Heart right ventricle (tissue), 16 donors: ENCODE data around the gene ASPHD1. TPM values are rescaled to one million over a fixed set of nuclear protein-coding genes. Genes with fewer than 3 reads are reported as not detected.
"Not testable (repeated sequence)": the region's sequence is repeated elsewhere in the genome, so short reads cannot be mapped to it uniquely, and the experiment has no call there.

Experiments
- ATAC-seq, 8 donors: fragments of 200-7000 bp; cut with Tn5 transposase; one replicate each; pipeline ENCODE4 v1.9.1; 2020; ENCODE audit warnings: mild to moderate bottlenecking in 8 of 8, moderate library complexity in 8 of 8, moderate number of reproducible peaks in 1 of 8
- DNase-seq, 2 donors: peaks; one replicate each; pipeline ENCODE4 v3.0.0-alpha.2; 2020
- H3K27ac ChIP-seq, 10 donors: fragments of 200-600 bp; sonication (generic) in 2 of 10; one replicate each; pipeline versions ENCODE4 v1.5.0 to v1.8.0; 2020 to 2022; ENCODE audit warnings: mild to moderate bottlenecking in 3 of 10
- H3K27me3 ChIP-seq, 7 donors: fragments of 200-600 bp; one replicate each; pipeline ENCODE4 v1.8.0; 2021 to 2022; ENCODE audit warnings: mild to moderate bottlenecking in 2 of 7
- H3K36me3 ChIP-seq, 9 donors: fragments of 200-600 bp; sonication (generic) in 1 of 9; one replicate each; pipeline versions ENCODE4 v1.5.0 to v1.8.0; 2020 to 2022; ENCODE audit warnings: mild to moderate bottlenecking in 2 of 9
- H3K4me1 ChIP-seq, 9 donors: fragments of 200-600 bp; sonication (generic) in 1 of 9; one replicate each; pipeline versions ENCODE4 v1.5.0 to v1.8.0; 2020 to 2022; ENCODE audit warnings: mild to moderate bottlenecking in 4 of 9
- H3K4me3 ChIP-seq, 10 donors: fragments of 200-600 bp; sonication (generic) in 2 of 10; one replicate each; pipeline versions ENCODE4 v1.5.0 to v1.8.0; 2020 to 2022; ENCODE audit warnings: mild to moderate bottlenecking in 7 of 10, moderate library complexity in 2 of 10
- H3K9me3 ChIP-seq, 11 donors: fragments of 200-600 bp in 10 of 11; sonication (generic) in 2 of 11; one replicate each; pipeline versions ENCODE4 v1.5.0 to v1.8.0; 2013 to 2022; ENCODE audit warnings: mild to moderate bottlenecking in 2 of 11, control low read depth in 1 of 11, moderate library complexity in 1 of 11
- CTCF ChIP-seq, 9 donors: fragments of 200-600 bp; sonication (generic) in 2 of 9; IDR thresholded peaks; one replicate each; pipeline versions ENCODE4 v1.5.0 to v1.8.0; 2021 to 2022; ENCODE audit warnings: antibody characterized with exemption in 9 of 9, mild to moderate bottlenecking in 5 of 9, moderate library complexity in 1 of 9
- WGBS, 2 donors: extraction: QIAGEN DNeasy Blood & Tissue Kit; methylation state at CpG; one replicate each; pipeline ENCODE4 v1.1.7; 2013; ENCODE audit warnings: inconsistent platforms in 1 of 2; 5-methylcytosine and 5-hydroxymethylcytosine counted together
- intact Hi-C, 10 donors: fragments of 100-400 bp; cut with DNase I; formaldehyde crosslinking; loops; one replicate each; pipeline versions ENCODE4 v1.11.1 to v1.14.2; 2022
- polyA plus RNA-seq, 2 donors: library from polyadenylated mRNA; stranded (reverse); fragments of 200-250 nt; gene quantifications; one replicate each; pipeline ENCODE4 v1.2.3, GENCODE V29; 2013
- total RNA-seq, 10 donors: library from RNA; stranded (reverse); fragmentation: NEBNext Ultra II Directional in 3 of 10; extraction: Animal tissue kit (Norgen Biotek cat#: 25700) in 3 of 10; gene quantifications; one replicate each; pipeline versions ENCODE4 v1.2.1 to v1.2.4, GENCODE V29; 2021 to 2023
- donor health status: Arrhythmogenic right ventricular cardiomyopathy.
- donor health status: ischemic (EF 13 %, LVEDD 7.1; RV severe dilation, severe dysfunction).
- donor health status: healthy with polysubstance abuse.
- donor health status: DM: no; HTN: yes; CAD: no.
- donor health status: DM: no; HTN: no; CAD: no.
- donor health status: ischemic (EF 25% LVEDD 6.9; RV normal size, moderate dysfunction).
- donor health status: ischemic (EF 25% LVEDD 5.7; RV mildly dilated, moderate dysfunction).
- donor health status: healthy.
- donor health status: DM: yes; HTN: yes; CAD: no.
- donor health status: Ischemic cardiomyopathy.
- donor health status: ischemic (EF 35%, LVEDD 5.7; RV mildly dilated, moderate dysfunction).
- donor health status: nonischemic (EF 11% LVEDD 7.7; RV severe dilation, severe dysfunction).
- donor health status: DM: yes; HTN: yes; CAD: no.
- donor health status: PGD.
- donor health status: ischemic (EF 29% LVEDD 5.4; RV normal size, mild dysfunction).
- donor health status: nonischemic (EF 23%, LVEDD 6.1; RV moderate dilation, normal function).

Gene ASPHD1
- total and polyA plus RNA-seq, 12 donors = 0.20 to 1.1 (median 0.65) TPM; not detected in 5

GRCh38 chr16:29864205-29864604, 36.1 kb upstream of the ASPHD1 start:
- Histone ChIP-seq H3K27me3 (no peaks in the 10 kb centered on the region), H3K9me3 (no peaks in the 10 kb centered on the region), H3K27ac (no peak overlapping the region), H3K4me3 (no peak overlapping the region), H3K36me3 (peaks cover 0 to 23% (median 16%) of the 10 kb centered on the region in 9 donors), H3K4me1 (peaks cover 8 to 25% (median 19%) of the 10 kb centered on the region in 9 donors)
- intact Hi-C loops = loop anchor here in 6 of 10 donors (5.0 to 10.0 kb wide), 7 partner anchors 42 to 158 kb away; partner anchors contain the start of genes PAGR1 (in 4 of the 6), C16orf92 (in 1 of the 6), HIRIP3 (in 1 of the 6) and INO80E (in 1 of the 6)
- 76 to 80% methylated on average over 9 of the region's 9 CpGs for WGBS, 2 donors
- DNase-seq (no peak), ATAC-seq (no peak)
- no peak for TF ChIP-seq CTCF (IDR thresholded peaks at IDR 0.05)

- H3K9me3 ChIP-seq = no peaks in the 10 kb centered on the region
- WGBS, 2 donors = 75 to 86% methylated on average over 8 of the region's 8 CpGs
- intact Hi-C loops = loop anchor here in 3 of 10 donors (10.0 kb wide), 2 partner anchors 126 to 136 kb away; partner anchors contain the start of genes HIRIP3 (in 1 of the 3) and INO80E (in 1 of the 3)
- ATAC-seq (no peak), DNase-seq (no peak)
- no peak overlapping the region for H3K4me3 ChIP-seq
- H3K27ac ChIP-seq = no peak overlapping the region
- no peaks in the 10 kb centered on the region for H3K36me3 ChIP-seq
- no peak for TF ChIP-seq CTCF (IDR thresholded peaks at IDR 0.05)
- H3K4me1 ChIP-seq = peaks cover 0 to 4% (median 0%) of the 10 kb centered on the region in 9 donors
- no peaks in the 10 kb centered on the region for H3K27me3 ChIP-seq
These were observed 31.8 kb upstream of the ASPHD1 start for GRCh38 chr16:29868396-29869009.

- not testable (repeated sequence) for H3K4me3 ChIP-seq, H3K9me3 ChIP-seq, H3K27me3 ChIP-seq, H3K4me1 ChIP-seq, H3K36me3 ChIP-seq, H3K27ac ChIP-seq, DNase-seq, ATAC-seq
- 91 to 92% methylated on average over 8 of the region's 8 CpGs for WGBS, 2 donors
- intact Hi-C loops = loop anchor here in 3 of 10 donors (10.0 kb wide), 2 partner anchors 126 to 136 kb away; partner anchors contain the start of genes HIRIP3 (in 1 of the 3) and INO80E (in 1 of the 3)
These were observed 31.2 kb upstream of the ASPHD1 start for GRCh38 chr16:29869067-29869466.

GRCh38 chr16:29871822-29872546, 28.3 kb upstream of the ASPHD1 start:
- Histone ChIP-seq H3K27me3 (peaks cover 0 to 24% (median 16%) of the 10 kb centered on the region in 7 donors), H3K4me1 (peaks cover 0 to 10% (median 0%) of the 10 kb centered on the region in 9 donors), H3K27ac (no peak overlapping the region), H3K9me3 (no peaks in the 10 kb centered on the region), H3K36me3 (no peaks in the 10 kb centered on the region), H3K4me3 (no peak overlapping the region)
- ATAC-seq (no peak), DNase-seq (no peak)
- TF ChIP-seq CTCF (IDR thresholded peaks at IDR 0.05) = no peak
- intact Hi-C loops = no loop called here
- WGBS, 2 donors = 91 to 94% methylated on average over 16 of the region's 16 CpGs
